GM23338 (cell line): Measurements from ENCODE around the gene LMBR1L. TPM values are rescaled to one million over a fixed set of nuclear protein-coding genes. Genes with fewer than 3 reads are reported as not detected.

ENCODE experiments used
- ATAC-seq: fragments of 200-7000 bp; cut with Tn5 transposase; 3 replicates; pipeline ENCODE4 v1.9.1; 2020
- DNase-seq: peaks from one replicate; pipeline ENCODE4 v3.0.0-alpha.2; 2015; ENCODE audit warnings: low spot score
- H2AFZ ChIP-seq: fragments of 200-600 bp; sonication (generic); 2 replicates; pipeline ENCODE4 v1.8.0; 2016; ENCODE audit warnings: antibody characterized with exemption, mild to moderate bottlenecking, moderate library complexity
- H3F3A ChIP-seq: fragments of 200-600 bp; sonication (generic); replicated peaks from 2 replicates; pipeline ENCODE4 v1.8.0; 2017; ENCODE audit warnings: antibody characterized with exemption, mixed run types, low read depth
- H3K27ac ChIP-seq: fragments of 200-600 bp; sonication (generic); 2 replicates; pipeline ENCODE4 v1.6.1; 2016; ENCODE audit warnings: low read depth
- H3K27me3 ChIP-seq: fragments of 200-600 bp; sonication (generic); 2 replicates; pipeline ENCODE4 v1.8.0; 2016; ENCODE audit warnings: mild to moderate bottlenecking, mixed run types, moderate library complexity; ENCODE audit not compliant: insufficient read depth
- H3K36me3 ChIP-seq: fragments of 200-600 bp; sonication (generic); 2 replicates; pipeline ENCODE4 v1.8.0; 2016; ENCODE audit warnings: mild to moderate bottlenecking; ENCODE audit not compliant: insufficient read depth
- H3K4me1 ChIP-seq: fragments of 200-600 bp; sonication (generic); 2 replicates; pipeline ENCODE4 v1.8.0; 2016; ENCODE audit warnings: mild to moderate bottlenecking, moderate library complexity; ENCODE audit not compliant: insufficient read depth
- H3K4me2 ChIP-seq: fragments of 200-600 bp; sonication (generic); 2 replicates; pipeline ENCODE4 v1.7.1; 2017; ENCODE audit warnings: mixed run types
- H3K4me3 ChIP-seq: fragments of 200-600 bp; sonication (generic); 2 replicates; pipeline ENCODE4 v1.6.1; 2016; ENCODE audit warnings: mixed run types
- H3K79me2 ChIP-seq: fragments of 200-600 bp; sonication (generic); replicated peaks from 2 replicates; pipeline ENCODE4 v1.8.0; 2017; ENCODE audit warnings: mild to moderate bottlenecking; ENCODE audit not compliant: insufficient read depth
- H3K9me2 ChIP-seq: fragments of 200-600 bp; sonication (generic); 2 replicates; pipeline ENCODE4 v1.8.0; 2017; ENCODE audit not compliant: insufficient read depth
- H4K20me1 ChIP-seq: fragments of 200-600 bp; sonication (generic); replicated peaks from 2 replicates; pipeline ENCODE4 v1.8.0; 2017; ENCODE audit warnings: mild to moderate bottlenecking; ENCODE audit not compliant: insufficient read depth
- H3K27ac Mint-ChIP-seq: 2 replicates; pipeline ENCODE4 v1.8.0; 2020; ENCODE audit warnings: inconsistent platforms, mild to moderate bottlenecking, moderate library complexity, mixed read lengths
- H3K27me3 Mint-ChIP-seq: 3 replicates; pipeline ENCODE4 v1.8.0; 2022; ENCODE audit warnings: low read depth, mild to moderate bottlenecking, moderate library complexity, mixed read lengths, inconsistent platforms; ENCODE audit not compliant: insufficient read depth, poor library complexity
- H3K36me3 Mint-ChIP-seq: 3 replicates; pipeline ENCODE4 v1.8.0; 2021; ENCODE audit warnings: low read depth, mild to moderate bottlenecking, inconsistent platforms, moderate library complexity, mixed read lengths
- H3K4me1 Mint-ChIP-seq: 3 replicates; pipeline ENCODE4 v1.8.0; 2020; ENCODE audit warnings: mild to moderate bottlenecking, inconsistent platforms, mixed read lengths
- H3K4me3 Mint-ChIP-seq: 3 replicates; pipeline ENCODE4 v1.8.0; 2021; ENCODE audit warnings: moderate library complexity, mild to moderate bottlenecking, inconsistent platforms, mixed read lengths
- H3K9me3 Mint-ChIP-seq: 3 replicates; pipeline ENCODE4 v1.8.0; 2020; ENCODE audit warnings: moderate library complexity, mild to moderate bottlenecking, inconsistent platforms, mixed read lengths
- EZH2 ChIP-seq: fragments of 200-600 bp; sonication (generic); IDR thresholded peaks from one replicate; pipeline ENCODE4 v1.8.0; 2017; ENCODE audit warnings: antibody characterized with exemption, mild to moderate bottlenecking, low read depth; ENCODE audit not compliant: unreplicated experiment
- EZH2phosphoT487 ChIP-seq: fragments of 200-600 bp; sonication (generic); IDR thresholded peaks from one replicate; pipeline ENCODE4 v1.8.1; 2018; ENCODE audit warnings: antibody characterized with exemption; ENCODE audit not compliant: unreplicated experiment
- JUNB ChIP-seq: IDR thresholded peaks from one replicate; pipeline ENCODE4 v1.6.1; 2016; ENCODE audit warnings: antibody characterized with exemption; ENCODE audit not compliant: unreplicated experiment
- NANOG ChIP-seq: IDR thresholded peaks from 2 replicates; pipeline ENCODE4 v1.6.1; 2016; ENCODE audit warnings: antibody characterized with exemption, borderline replicate concordance
- POLR2AphosphoS5 ChIP-seq: IDR thresholded peaks from 2 replicates; pipeline ENCODE4 v1.6.1; 2016; ENCODE audit warnings: antibody characterized with exemption, low read depth
- STAT1 ChIP-seq: IDR thresholded peaks from one replicate; pipeline ENCODE4 v1.6.1; 2016; ENCODE audit warnings: antibody characterized with exemption; ENCODE audit not compliant: unreplicated experiment
- ZNF114 ChIP-seq: fragments of 250-450 bp; sonication (Bioruptor Pico); IDR thresholded peaks from 2 replicates; pipeline ENCODE4 v1.5.0; 2020; ENCODE audit warnings: mild to moderate bottlenecking, moderate library complexity
- ZNF331 ChIP-seq: fragments of 250-450 bp; sonication (Bioruptor Pico); IDR thresholded peaks from 2 replicates; pipeline ENCODE4 v1.5.0; 2020; ENCODE audit warnings: low read depth, mild to moderate bottlenecking, moderate library complexity
- polyA plus RNA-seq: library from polyadenylated mRNA; unstranded; fragments of >200 nt; fragmentation: Nextera tagmentation; extraction: Ambion mirVana; gene quantifications from 2 replicates; pipeline ENCODE4 v1.2.1, GENCODE V29; 2016
- total RNA-seq: library from RNA; depleted of rRNA; stranded (reverse); fragments of >200 nt; shearing (Covaris generic); gene quantifications from 2 replicates; pipeline ENCODE4 v1.2.3, GENCODE V29; 2014
- TF ChIP-seq, protein P1 (sequence below): IDR thresholded peaks from one replicate; pipeline ENCODE4 v1.6.1; 2018; ENCODE audit warnings: antibody characterized with exemption; ENCODE audit not compliant: unreplicated experiment
- TF ChIP-seq, protein P2 (sequence below): IDR thresholded peaks from 2 replicates; pipeline ENCODE4 v1.6.1; 2016; ENCODE audit warnings: antibody characterized with exemption
- TF ChIP-seq, protein P3 (sequence below): fragments of 250-450 bp; sonication (Bioruptor Pico); IDR thresholded peaks from 2 replicates; pipeline ENCODE4 v1.5.0; 2020; ENCODE audit warnings: mild to moderate bottlenecking, moderate library complexity

Gene LMBR1L
- total and polyA plus RNA-seq, 2 experiments from 2014 or later, result 19.8 to 57.0 TPM

DNA sequence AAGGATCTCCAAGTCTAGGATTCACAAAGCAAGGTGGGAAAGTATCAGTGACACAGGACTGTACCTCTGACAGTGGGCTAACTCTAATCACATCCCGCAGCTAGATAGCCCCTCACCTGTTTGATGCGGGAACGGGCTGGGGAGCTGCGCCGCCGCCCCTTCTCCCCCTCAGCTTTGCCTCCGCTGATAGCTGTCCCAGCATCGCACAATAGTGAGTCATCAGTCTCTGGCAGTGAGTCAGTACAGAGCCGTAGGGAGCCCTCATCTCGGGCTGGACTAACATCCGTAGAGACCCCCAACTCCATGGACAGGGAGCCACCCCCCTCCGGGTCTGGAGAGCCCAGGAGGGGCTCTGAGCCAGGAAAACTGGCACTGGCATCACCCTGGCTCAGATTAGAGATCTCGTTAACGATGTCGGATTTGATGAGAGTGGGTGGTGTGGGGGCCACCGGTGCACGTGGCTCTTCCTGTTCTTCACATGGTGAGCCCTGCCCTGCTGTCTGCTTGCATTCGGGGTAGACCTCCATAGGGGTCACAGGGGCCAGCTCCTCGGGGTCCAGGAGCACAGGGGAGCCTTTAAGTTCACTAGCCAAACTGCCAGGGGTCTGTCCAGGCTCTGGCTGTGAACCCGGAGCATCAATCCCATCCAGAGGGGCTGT, 61.0 kb downstream of the LMBR1L start:
- Histone ChIP-seq H3K4me2 (no peak overlapping the region), H3K36me3 (peaks cover 41% of the 10 kb centered on the region), H3K4me1 (no peaks in the 10 kb centered on the region), H4K20me1 (peaks cover 45% of the 10 kb centered on the region), H3K27ac (no peak overlapping the region), H3F3A (no peaks in the 10 kb centered on the region), H3K79me2 (peaks cover 12% of the 10 kb centered on the region), H3K27me3 (no peaks in the 10 kb centered on the region), H2AFZ (no peak overlapping the region), H3K9me2 (no peaks in the 10 kb centered on the region), H3K4me3 (no peak overlapping the region)
- Mint-ChIP-seq H3K9me3 (no peaks in the 10 kb centered on the region; the same call in 2 of the 3 replicates), H3K4me3 (no peak overlapping the region), H3K27ac (no peak overlapping the region), H3K27me3 (peaks cover 12% of the 10 kb centered on the region), H3K4me1 (peaks cover 2% of the 10 kb centered on the region; the same call in 1 of the 3 replicates), H3K36me3 (peaks cover 98% of the 10 kb centered on the region)
- TF ChIP-seq ZNF114 (CRISPR knock-in tag), result no peak
- TF ChIP-seq, protein P1, sequence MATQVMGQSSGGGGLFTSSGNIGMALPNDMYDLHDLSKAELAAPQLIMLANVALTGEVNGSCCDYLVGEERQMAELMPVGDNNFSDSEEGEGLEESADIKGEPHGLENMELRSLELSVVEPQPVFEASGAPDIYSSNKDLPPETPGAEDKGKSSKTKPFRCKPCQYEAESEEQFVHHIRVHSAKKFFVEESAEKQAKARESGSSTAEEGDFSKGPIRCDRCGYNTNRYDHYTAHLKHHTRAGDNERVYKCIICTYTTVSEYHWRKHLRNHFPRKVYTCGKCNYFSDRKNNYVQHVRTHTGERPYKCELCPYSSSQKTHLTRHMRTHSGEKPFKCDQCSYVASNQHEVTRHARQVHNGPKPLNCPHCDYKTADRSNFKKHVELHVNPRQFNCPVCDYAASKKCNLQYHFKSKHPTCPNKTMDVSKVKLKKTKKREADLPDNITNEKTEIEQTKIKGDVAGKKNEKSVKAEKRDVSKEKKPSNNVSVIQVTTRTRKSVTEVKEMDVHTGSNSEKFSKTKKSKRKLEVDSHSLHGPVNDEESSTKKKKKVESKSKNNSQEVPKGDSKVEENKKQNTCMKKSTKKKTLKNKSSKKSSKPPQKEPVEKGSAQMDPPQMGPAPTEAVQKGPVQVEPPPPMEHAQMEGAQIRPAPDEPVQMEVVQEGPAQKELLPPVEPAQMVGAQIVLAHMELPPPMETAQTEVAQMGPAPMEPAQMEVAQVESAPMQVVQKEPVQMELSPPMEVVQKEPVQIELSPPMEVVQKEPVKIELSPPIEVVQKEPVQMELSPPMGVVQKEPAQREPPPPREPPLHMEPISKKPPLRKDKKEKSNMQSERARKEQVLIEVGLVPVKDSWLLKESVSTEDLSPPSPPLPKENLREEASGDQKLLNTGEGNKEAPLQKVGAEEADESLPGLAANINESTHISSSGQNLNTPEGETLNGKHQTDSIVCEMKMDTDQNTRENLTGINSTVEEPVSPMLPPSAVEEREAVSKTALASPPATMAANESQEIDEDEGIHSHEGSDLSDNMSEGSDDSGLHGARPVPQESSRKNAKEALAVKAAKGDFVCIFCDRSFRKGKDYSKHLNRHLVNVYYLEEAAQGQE, result no peak
- no peak for TF ChIP-seq POLR2AphosphoS5
- TF ChIP-seq STAT1, result no peak
- no peak for TF ChIP-seq JUNB
- ATAC-seq, result no peak
- no peak for DNase-seq

DNA sequence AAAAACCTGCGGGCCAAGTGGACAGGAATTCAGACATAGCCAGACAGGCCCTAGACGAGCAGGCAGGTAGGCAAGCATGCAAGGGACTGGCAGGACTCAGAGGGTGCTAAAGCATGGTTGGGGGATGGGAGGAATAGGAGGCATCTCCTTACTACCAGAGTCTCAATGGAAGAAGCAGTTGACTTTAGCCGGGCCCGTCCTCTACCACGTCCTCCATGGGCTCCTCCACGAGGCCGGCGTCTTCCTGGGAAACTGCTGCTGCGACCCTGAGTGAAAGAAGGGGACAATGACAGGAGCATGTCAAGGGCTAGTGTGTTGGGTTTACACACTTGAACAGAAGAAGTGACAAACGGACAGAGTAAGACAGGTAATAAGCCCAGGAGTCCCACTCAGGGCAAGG, 61.7 kb downstream of the LMBR1L start:
- H3K4me3 ChIP-seq, result no peak overlapping the region
- H3K27me3 ChIP-seq, result no peaks in the 10 kb centered on the region
- peaks cover 42% of the 10 kb centered on the region for H4K20me1 ChIP-seq
- ATAC-seq, result no peak
- peaks cover 7% of the 10 kb centered on the region for H3K79me2 ChIP-seq
- H3K36me3 Mint-ChIP-seq, result peaks cover 98% of the 10 kb centered on the region
- H3K27ac Mint-ChIP-seq, result no peak overlapping the region
- no peak for DNase-seq
- H3K36me3 ChIP-seq, result peaks cover 39% of the 10 kb centered on the region
- no peaks in the 10 kb centered on the region for H3F3A ChIP-seq
- no peak overlapping the region for H3K4me3 Mint-ChIP-seq
- no peak overlapping the region for H3K4me2 ChIP-seq
- no peaks in the 10 kb centered on the region for H3K9me2 ChIP-seq
- no peaks in the 10 kb centered on the region for H3K4me1 ChIP-seq
- no peak overlapping the region for H2AFZ ChIP-seq
- no peak overlapping the region for H3K27ac ChIP-seq
- no peaks in the 10 kb centered on the region; the same call in 2 of the 3 replicates for H3K9me3 Mint-ChIP-seq
- H3K4me1 Mint-ChIP-seq, result no peaks in the 10 kb centered on the region
- peaks cover 15% of the 10 kb centered on the region for H3K27me3 Mint-ChIP-seq
- TF ChIP-seq EZH2phosphoT487 (no peak), STAT1 (no peak), JUNB (no peak), EZH2 (no peak), NANOG (no peak), ZNF331 (CRISPR knock-in tag) (no peak)
- TF ChIP-seq, protein P2, sequence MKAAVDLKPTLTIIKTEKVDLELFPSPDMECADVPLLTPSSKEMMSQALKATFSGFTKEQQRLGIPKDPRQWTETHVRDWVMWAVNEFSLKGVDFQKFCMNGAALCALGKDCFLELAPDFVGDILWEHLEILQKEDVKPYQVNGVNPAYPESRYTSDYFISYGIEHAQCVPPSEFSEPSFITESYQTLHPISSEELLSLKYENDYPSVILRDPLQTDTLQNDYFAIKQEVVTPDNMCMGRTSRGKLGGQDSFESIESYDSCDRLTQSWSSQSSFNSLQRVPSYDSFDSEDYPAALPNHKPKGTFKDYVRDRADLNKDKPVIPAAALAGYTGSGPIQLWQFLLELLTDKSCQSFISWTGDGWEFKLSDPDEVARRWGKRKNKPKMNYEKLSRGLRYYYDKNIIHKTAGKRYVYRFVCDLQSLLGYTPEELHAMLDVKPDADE, result no peak
- TF ChIP-seq, protein P3, sequence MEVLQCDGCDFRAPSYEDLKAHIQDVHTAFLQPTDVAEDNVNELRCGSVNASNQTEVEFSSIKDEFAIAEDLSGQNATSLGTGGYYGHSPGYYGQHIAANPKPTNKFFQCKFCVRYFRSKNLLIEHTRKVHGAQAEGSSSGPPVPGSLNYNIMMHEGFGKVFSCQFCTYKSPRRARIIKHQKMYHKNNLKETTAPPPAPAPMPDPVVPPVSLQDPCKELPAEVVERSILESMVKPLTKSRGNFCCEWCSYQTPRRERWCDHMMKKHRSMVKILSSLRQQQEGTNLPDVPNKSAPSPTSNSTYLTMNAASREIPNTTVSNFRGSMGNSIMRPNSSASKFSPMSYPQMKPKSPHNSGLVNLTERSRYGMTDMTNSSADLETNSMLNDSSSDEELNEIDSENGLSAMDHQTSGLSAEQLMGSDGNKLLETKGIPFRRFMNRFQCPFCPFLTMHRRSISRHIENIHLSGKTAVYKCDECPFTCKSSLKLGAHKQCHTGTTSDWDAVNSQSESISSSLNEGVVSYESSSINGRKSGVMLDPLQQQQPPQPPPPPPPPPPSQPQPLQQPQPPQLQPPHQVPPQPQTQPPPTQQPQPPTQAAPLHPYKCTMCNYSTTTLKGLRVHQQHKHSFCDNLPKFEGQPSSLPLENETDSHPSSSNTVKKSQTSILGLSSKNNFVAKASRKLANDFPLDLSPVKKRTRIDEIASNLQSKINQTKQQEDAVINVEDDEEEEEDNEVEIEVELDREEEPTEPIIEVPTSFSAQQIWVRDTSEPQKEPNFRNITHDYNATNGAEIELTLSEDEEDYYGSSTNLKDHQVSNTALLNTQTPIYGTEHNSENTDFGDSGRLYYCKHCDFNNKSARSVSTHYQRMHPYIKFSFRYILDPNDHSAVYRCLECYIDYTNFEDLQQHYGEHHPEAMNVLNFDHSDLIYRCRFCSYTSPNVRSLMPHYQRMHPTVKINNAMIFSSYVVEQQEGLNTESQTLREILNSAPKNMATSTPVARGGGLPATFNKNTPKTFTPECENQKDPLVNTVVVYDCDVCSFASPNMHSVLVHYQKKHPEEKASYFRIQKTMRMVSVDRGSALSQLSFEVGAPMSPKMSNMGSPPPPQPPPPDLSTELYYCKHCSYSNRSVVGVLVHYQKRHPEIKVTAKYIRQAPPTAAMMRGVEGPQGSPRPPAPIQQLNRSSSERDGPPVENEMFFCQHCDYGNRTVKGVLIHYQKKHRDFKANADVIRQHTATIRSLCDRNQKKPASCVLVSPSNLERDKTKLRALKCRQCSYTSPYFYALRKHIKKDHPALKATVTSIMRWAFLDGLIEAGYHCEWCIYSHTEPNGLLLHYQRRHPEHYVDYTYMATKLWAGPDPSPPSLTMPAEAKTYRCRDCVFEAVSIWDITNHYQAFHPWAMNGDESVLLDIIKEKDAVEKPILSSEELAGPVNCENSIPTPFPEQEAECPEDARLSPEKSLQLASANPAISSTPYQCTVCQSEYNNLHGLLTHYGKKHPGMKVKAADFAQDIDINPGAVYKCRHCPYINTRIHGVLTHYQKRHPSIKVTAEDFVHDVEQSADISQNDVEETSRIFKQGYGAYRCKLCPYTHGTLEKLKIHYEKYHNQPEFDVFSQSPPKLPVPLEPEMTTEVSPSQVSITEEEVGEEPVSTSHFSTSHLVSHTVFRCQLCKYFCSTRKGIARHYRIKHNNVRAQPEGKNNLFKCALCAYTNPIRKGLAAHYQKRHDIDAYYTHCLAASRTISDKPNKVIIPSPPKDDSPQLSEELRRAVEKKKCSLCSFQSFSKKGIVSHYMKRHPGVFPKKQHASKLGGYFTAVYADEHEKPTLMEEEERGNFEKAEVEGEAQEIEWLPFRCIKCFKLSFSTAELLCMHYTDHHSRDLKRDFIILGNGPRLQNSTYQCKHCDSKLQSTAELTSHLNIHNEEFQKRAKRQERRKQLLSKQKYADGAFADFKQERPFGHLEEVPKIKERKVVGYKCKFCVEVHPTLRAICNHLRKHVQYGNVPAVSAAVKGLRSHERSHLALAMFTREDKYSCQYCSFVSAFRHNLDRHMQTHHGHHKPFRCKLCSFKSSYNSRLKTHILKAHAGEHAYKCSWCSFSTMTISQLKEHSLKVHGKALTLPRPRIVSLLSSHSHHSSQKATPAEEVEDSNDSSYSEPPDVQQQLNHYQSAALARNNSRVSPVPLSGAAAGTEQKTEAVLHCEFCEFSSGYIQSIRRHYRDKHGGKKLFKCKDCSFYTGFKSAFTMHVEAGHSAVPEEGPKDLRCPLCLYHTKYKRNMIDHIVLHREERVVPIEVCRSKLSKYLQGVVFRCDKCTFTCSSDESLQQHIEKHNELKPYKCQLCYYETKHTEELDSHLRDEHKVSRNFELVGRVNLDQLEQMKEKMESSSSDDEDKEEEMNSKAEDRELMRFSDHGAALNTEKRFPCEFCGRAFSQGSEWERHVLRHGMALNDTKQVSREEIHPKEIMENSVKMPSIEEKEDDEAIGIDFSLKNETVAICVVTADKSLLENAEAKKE (CRISPR knock-in tag), result no peak
